ENCODE data around the gene CYBRD1. TPM values are rescaled to one million over a fixed set of nuclear protein-coding genes. Genes with fewer than 3 reads are reported as not detected.

Gene CYBRD1
- total and polyA plus RNA-seq, 8 donors, result 4.4 to 29.3 (median 7.7) TPM

- peak in 1 of 4 donors; percentile 47 for ATAC-seq
- WGBS, 2 donors, result 80 to 84% methylated on average over 8 of the region's 8 CpGs
- FAIRE-seq, result no peak
- no peaks in the 10 kb centered on the region for H3K9me3 ChIP-seq
- H3K4me1 ChIP-seq, result no peaks in the 10 kb centered on the region
- H3K36me3 ChIP-seq, result no peaks in the 10 kb centered on the region
- no peak for TF ChIP-seq CTCF (IDR thresholded peaks at IDR 0.05)
- DNase-seq, result no peak
- H3K4me3 ChIP-seq, result no peak overlapping the region
- H3K27ac ChIP-seq, result no peak overlapping the region
- intact Hi-C loops (cut with DNase I), result no loop called here
- H3K27me3 ChIP-seq, result no peaks in the 10 kb centered on the region
These were observed 31.6 kb downstream of the CYBRD1 start for GRCh38 chr2:171553858-171554257.

- DNase-seq (no peak), ATAC-seq (no peak), FAIRE-seq (no peak)
These were observed 32.8 kb downstream of the CYBRD1 start for GRCh38 chr2:171554991-171555615.

GRCh38 chr2:171557363-171557762 lies 35.1 kb downstream of the CYBRD1 start:
- intact Hi-C loops (cut with DNase I), result no loop called here
- WGBS, 2 donors, result 80 to 87% methylated on average over 4 of the region's 4 CpGs
- H3K36me3 ChIP-seq, result no peaks in the 10 kb centered on the region
- no peak for ATAC-seq
- no peak overlapping the region for H3K27ac ChIP-seq
- DNase-seq, result no peak
- no peaks in the 10 kb centered on the region for H3K9me3 ChIP-seq
- TF ChIP-seq CTCF (IDR thresholded peaks at IDR 0.05), result no peak
- H3K27me3 ChIP-seq, result no peaks in the 10 kb centered on the region
- no peaks in the 10 kb centered on the region for H3K4me1 ChIP-seq
- no peak overlapping the region for H3K4me3 ChIP-seq
- no peak for FAIRE-seq

More at GRCh38 chr2:171554991-171555615, 32.8 kb downstream of the CYBRD1 start:
- WGBS, 2 donors, result 53 to 55% methylated on average over 3 of the region's 3 CpGs
- Histone ChIP-seq H3K27me3 (no peaks in the 10 kb centered on the region), H3K9me3 (no peaks in the 10 kb centered on the region), H3K4me3 (no peak overlapping the region), H3K36me3 (no peaks in the 10 kb centered on the region), H3K27ac (no peak overlapping the region), H3K4me1 (no peaks in the 10 kb centered on the region)
- intact Hi-C loops (cut with DNase I), result no loop called here
- TF ChIP-seq CTCF (IDR thresholded peaks at IDR 0.05), result no peak

GRCh38 chr2:171563301-171563700 lies 41.0 kb downstream of the CYBRD1 start:
- Histone ChIP-seq H3K27ac (no peak overlapping the region), H3K36me3 (no peaks in the 10 kb centered on the region), H3K9me3 (no peaks in the 10 kb centered on the region), H3K4me1 (peaks cover 0 to 5% (median 3%) of the 10 kb centered on the region in 3 donors), H3K4me3 (no peak overlapping the region), H3K27me3 (no peaks in the 10 kb centered on the region)
- no peak for TF ChIP-seq CTCF (IDR thresholded peaks at IDR 0.05)
- WGBS, 2 donors, result 83 to 85% methylated on average over 3 of the region's 3 CpGs
- intact Hi-C loops (cut with DNase I), result no loop called here
- ATAC-seq (no peak), FAIRE-seq (no peak), DNase-seq (no peak)

GRCh38 chr2:171564463-171564862 lies 42.2 kb downstream of the CYBRD1 start:
- Histone ChIP-seq H3K4me3 (no peak overlapping the region), H3K27me3 (no peaks in the 10 kb centered on the region), H3K4me1 (peaks cover 0 to 5% (median 3%) of the 10 kb centered on the region in 3 donors), H3K27ac (no peak overlapping the region), H3K9me3 (no peaks in the 10 kb centered on the region), H3K36me3 (no peaks in the 10 kb centered on the region)
- peak in 3 of 4 donors; percentile 64 to 90 (median 81) for ATAC-seq
- intact Hi-C loops (cut with DNase I), result no loop called here
- TF ChIP-seq CTCF (IDR thresholded peaks at IDR 0.05), result no peak
- no peak for DNase-seq
- WGBS, 2 donors, result 22 to 30% methylated on average over 5 of the region's 5 CpGs
- FAIRE-seq, result no peak

Measured in pancreas (tissue), 10 donors.